Trophoblast cell (in vitro differentiated cells and primary cell): Measurements from ENCODE around the gene SLC35B2.
"Not testable (repeated sequence)": the region's sequence is repeated elsewhere in the genome, so short reads cannot be mapped to it uniquely, and the experiment has no call there.

Experiments used
- DNase-seq, 2 donors: peaks; one replicate each; pipeline ENCODE4 v3.0.0-alpha.2; 2016
- H2AFZ ChIP-seq: 2 replicates; pipeline ENCODE4 v1.6.1; 2013; ENCODE audit warnings: low read length, moderate library complexity, mild to moderate bottlenecking; ENCODE audit not compliant: insufficient read depth, poor library complexity
- H2AK5ac ChIP-seq: 2 replicates; pipeline ENCODE4 v1.6.1; 2013; ENCODE audit warnings: mild to moderate bottlenecking, low read length
- H2BK120ac ChIP-seq: 2 replicates; pipeline ENCODE4 v1.6.1; 2013; ENCODE audit warnings: low read length, mild to moderate bottlenecking, moderate library complexity; ENCODE audit not compliant: insufficient read depth, poor library complexity
- H2BK12ac ChIP-seq: 2 replicates; pipeline ENCODE4 v1.6.1; 2013; ENCODE audit warnings: mild to moderate bottlenecking, low read length, moderate library complexity
- H2BK5ac ChIP-seq: 2 replicates; pipeline ENCODE4 v1.6.1; 2013; ENCODE audit warnings: low read length, low read depth, moderate library complexity, mild to moderate bottlenecking; ENCODE audit not compliant: poor library complexity
- H3K14ac ChIP-seq: 2 replicates; pipeline ENCODE4 v1.6.1; 2013; ENCODE audit warnings: mild to moderate bottlenecking, low read length
- H3K18ac ChIP-seq: 2 replicates; pipeline ENCODE4 v1.6.1; 2013; ENCODE audit warnings: mild to moderate bottlenecking, low read length
- H3K23ac ChIP-seq: 2 replicates; pipeline ENCODE4 v1.6.1; 2013; ENCODE audit warnings: low read length
- H3K27ac ChIP-seq: 2 replicates; pipeline ENCODE4 v1.5.1; 2013; ENCODE audit warnings: low read depth, mild to moderate bottlenecking, inconsistent platforms, low read length, moderate library complexity
- H3K27me3 ChIP-seq: 2 replicates; pipeline ENCODE4 v1.6.1; 2013; ENCODE audit warnings: inconsistent platforms, mild to moderate bottlenecking, low read length, moderate library complexity; ENCODE audit not compliant: insufficient read depth
- H3K36me3 ChIP-seq, 2 experiments: 1 replicate in 1 of 2; 2 replicates in 1 of 2; pipeline ENCODE4 v1.6.1; 2013; ENCODE audit warnings: low read length in 2 of 2, mild to moderate bottlenecking in 2 of 2, moderate library complexity in 1 of 2; ENCODE audit not compliant: insufficient read depth in 2 of 2, control insufficient read depth in 1 of 2
- H3K4ac ChIP-seq: 2 replicates; pipeline ENCODE4 v1.6.1; 2013; ENCODE audit warnings: low read depth, mild to moderate bottlenecking, low read length, moderate library complexity
- H3K4me1 ChIP-seq, 2 experiments: 1 replicate in 1 of 2; 2 replicates in 1 of 2; pipeline ENCODE4 v1.6.1; 2013; ENCODE audit warnings: low read length in 2 of 2, mild to moderate bottlenecking in 2 of 2, moderate library complexity in 1 of 2; ENCODE audit not compliant: insufficient read depth in 2 of 2, control insufficient read depth in 1 of 2
- H3K4me2 ChIP-seq: 2 replicates; pipeline ENCODE4 v1.6.1; 2013; ENCODE audit warnings: inconsistent platforms, mild to moderate bottlenecking, low read length, moderate library complexity
- H3K4me3 ChIP-seq: 2 replicates; pipeline ENCODE4 v1.5.1; 2013; ENCODE audit warnings: mild to moderate bottlenecking, low read depth, low read length, inconsistent platforms
- H3K79me1 ChIP-seq: one replicate; pipeline ENCODE4 v1.6.1; 2013; ENCODE audit warnings: low read length
- H3K79me2 ChIP-seq: 2 replicates; pipeline ENCODE4 v1.6.1; 2013; ENCODE audit warnings: low read length, mild to moderate bottlenecking; ENCODE audit not compliant: control insufficient read depth, insufficient read depth, poor library complexity
- H3K9ac ChIP-seq: 2 replicates; pipeline ENCODE4 v1.6.1; 2013; ENCODE audit warnings: mild to moderate bottlenecking, low read length
- H3K9me3 ChIP-seq: 2 replicates; pipeline ENCODE4 v1.6.1; 2013; ENCODE audit warnings: low read depth, mild to moderate bottlenecking, control low read depth, inconsistent platforms, low read length; ENCODE audit not compliant: insufficient read depth
- H4K12ac ChIP-seq: 2 replicates; pipeline ENCODE4 v1.6.1; 2013; ENCODE audit warnings: low read depth, mild to moderate bottlenecking, low read length, moderate library complexity
- H4K8ac ChIP-seq: 2 replicates; pipeline ENCODE4 v1.6.1; 2013; ENCODE audit warnings: low read depth, mild to moderate bottlenecking, low read length, moderate library complexity
- H4K91ac ChIP-seq: one replicate; pipeline ENCODE4 v1.6.1; 2013; ENCODE audit warnings: low read depth, mild to moderate bottlenecking, low read length, moderate library complexity
- WGBS: extraction: QIAGEN DNeasy Blood & Tissue Kit; methylation state at CpG from one replicate; pipeline ENCODE4 v1.1.7; 2013; ENCODE audit warnings: missing lambda C conversion rate; ENCODE audit not compliant: insufficient read length, insufficient coverage; ENCODE audit errors: extremely low coverage; 5-methylcytosine and 5-hydroxymethylcytosine counted together

The SLC35B2 gene

DNA sequence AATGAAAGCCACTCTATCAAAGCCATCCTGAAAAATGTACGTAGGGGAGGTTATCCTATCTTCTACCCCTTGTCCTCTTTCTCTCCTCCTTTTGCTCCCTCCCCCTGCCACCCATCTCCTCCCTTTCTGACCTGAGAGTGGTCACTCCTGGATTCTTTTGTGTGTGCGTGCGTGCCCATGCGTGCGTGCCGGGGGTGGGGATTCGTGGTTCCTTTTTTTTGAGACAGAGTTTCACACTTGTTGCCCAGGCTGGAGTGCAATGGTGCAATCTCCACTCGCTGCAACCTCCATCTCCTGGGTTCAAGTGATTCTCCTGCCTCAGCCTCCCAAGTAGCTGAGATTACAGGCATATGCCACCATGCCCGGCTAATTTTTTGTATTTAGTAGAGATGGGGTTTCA, 25.9 kb downstream of the SLC35B2 start:
- not testable (repeated sequence) for H4K91ac ChIP-seq, H3K4me3 ChIP-seq, H3K27me3 ChIP-seq, H3K18ac ChIP-seq, H2BK120ac ChIP-seq, H3K4ac ChIP-seq, H2AK5ac ChIP-seq, H3K14ac ChIP-seq, H3K23ac ChIP-seq, H3K4me2 ChIP-seq, H3K9me3 ChIP-seq, H4K12ac ChIP-seq, DNase-seq, H3K27ac ChIP-seq, H2BK12ac ChIP-seq, H4K8ac ChIP-seq, H2AFZ ChIP-seq, H2BK5ac ChIP-seq, H3K9ac ChIP-seq, H3K79me2 ChIP-seq
- Histone ChIP-seq H3K4me1 (peaks cover 39 to 56% of the 10 kb centered on the region in 2 experiments), H3K79me1 (peaks cover 21% of the 10 kb centered on the region), H3K36me3 (peaks cover 43 to 55% of the 10 kb centered on the region in 2 experiments)
- no CpG with 5 or more reads among the region's 9 CpGs for WGBS

- Histone ChIP-seq H3K4me1 (peaks cover 50 to 62% of the 10 kb centered on the region in 2 experiments), H3K18ac (peak overlapping the region; percentile 47), H3K23ac (no peak overlapping the region), H3K9ac (no peak overlapping the region), H3K4me2 (no peak overlapping the region), H3K27ac (no peak overlapping the region), H3K36me3 (peaks cover 40 to 48% of the 10 kb centered on the region in 2 experiments), H2BK5ac (no peak overlapping the region), H2AFZ (no peak overlapping the region), H4K91ac (peak overlapping the region; percentile 11), H3K79me1 (peaks cover 24% of the 10 kb centered on the region), H3K27me3 (no peaks in the 10 kb centered on the region), H4K8ac (no peak overlapping the region), H2BK12ac (peak overlapping the region; percentile 62), H3K4ac (no peak overlapping the region), H2BK120ac (no peak overlapping the region), H3K9me3 (peaks cover 3% of the 10 kb centered on the region), H3K79me2 (peaks cover 4% of the 10 kb centered on the region), H3K4me3 (no peak overlapping the region), H4K12ac (no peak overlapping the region), H3K14ac (peak overlapping the region; percentile 27), H2AK5ac (peak overlapping the region; percentile 7)
- no peak for DNase-seq
- no CpG with 5 or more reads among the region's 10 CpGs for WGBS
Observed at GRCh38 chr6:44230034-44230675, 27.2 kb downstream of the SLC35B2 start.

DNA sequence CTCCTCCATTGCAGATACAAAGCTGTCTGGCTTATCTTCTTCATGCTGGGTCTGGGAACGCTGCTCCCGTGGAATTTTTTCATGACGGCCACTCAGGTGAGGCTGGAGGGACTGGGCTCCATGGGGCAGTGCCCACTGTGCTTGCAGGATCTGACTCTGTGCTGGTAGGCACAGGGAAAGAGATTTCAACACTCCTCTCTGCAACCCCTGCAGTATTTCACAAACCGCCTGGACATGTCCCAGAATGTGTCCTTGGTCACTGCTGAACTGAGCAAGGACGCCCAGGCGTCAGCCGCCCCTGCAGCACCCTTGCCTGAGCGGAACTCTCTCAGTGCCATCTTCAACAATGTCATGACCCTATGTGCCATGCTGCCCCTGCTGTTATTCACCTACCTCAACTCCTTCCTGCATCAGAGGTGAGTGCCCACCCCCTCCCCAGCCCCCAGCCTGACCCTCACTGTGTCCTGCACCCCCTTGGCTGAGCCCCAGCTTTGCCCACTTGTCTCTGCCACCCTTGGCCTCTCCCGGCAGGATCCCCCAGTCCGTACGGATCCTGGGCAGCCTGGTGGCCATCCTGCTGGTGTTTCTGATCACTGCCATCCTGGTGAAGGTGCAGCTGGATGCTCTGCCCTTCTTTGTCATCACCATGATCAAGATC, 27.8 kb downstream of the SLC35B2 start:
- Histone ChIP-seq H2BK120ac (no peak overlapping the region), H2AFZ (no peak overlapping the region), H4K91ac (no peak overlapping the region), H3K14ac (no peak overlapping the region), H2AK5ac (no peak overlapping the region), H3K79me2 (peaks cover 4% of the 10 kb centered on the region), H3K36me3 (peaks cover 40 to 46% of the 10 kb centered on the region in 2 experiments), H3K18ac (no peak overlapping the region), H3K4me1 (peaks cover 51 to 65% of the 10 kb centered on the region in 2 experiments), H3K9me3 (peaks cover 3% of the 10 kb centered on the region), H3K27me3 (no peaks in the 10 kb centered on the region), H3K4ac (no peak overlapping the region), H2BK12ac (no peak overlapping the region), H3K27ac (no peak overlapping the region), H3K9ac (no peak overlapping the region), H3K79me1 (peaks cover 26% of the 10 kb centered on the region), H3K4me3 (no peak overlapping the region), H3K4me2 (no peak overlapping the region), H4K8ac (no peak overlapping the region), H3K23ac (no peak overlapping the region), H4K12ac (no peak overlapping the region), H2BK5ac (no peak overlapping the region)
- no CpG with 5 or more reads among the region's 11 CpGs for WGBS
- DNase-seq: peak in 1 of 2 donors; percentile 11

DNA sequence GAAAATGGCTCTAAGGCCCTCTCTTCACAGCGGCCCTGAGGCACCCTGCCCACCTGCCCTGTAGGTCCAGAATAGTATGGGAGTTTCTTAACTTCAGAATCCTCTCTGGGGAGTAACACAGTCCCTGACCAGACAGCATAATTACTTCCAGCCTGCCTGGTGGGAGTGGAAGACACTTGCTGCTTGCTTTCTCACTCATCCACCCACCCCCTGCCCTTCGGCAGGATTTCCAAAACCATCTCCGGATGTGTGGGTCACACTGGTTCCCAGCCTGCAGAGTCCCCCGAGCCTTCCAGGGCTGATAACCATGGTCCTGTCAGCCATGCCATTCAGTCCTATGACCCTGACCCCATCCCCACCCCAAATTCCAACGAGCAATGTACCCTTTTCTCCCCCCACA, 28.5 kb downstream of the SLC35B2 start:
- peaks cover 25% of the 10 kb centered on the region for H3K79me1 ChIP-seq
- no peak overlapping the region for H3K4ac ChIP-seq
- no peak overlapping the region for H3K9ac ChIP-seq
- DNase-seq: peak in 1 of 2 donors; percentile 4
- H3K14ac ChIP-seq: no peak overlapping the region
- H3K9me3 ChIP-seq: peaks cover 3% of the 10 kb centered on the region
- no peak overlapping the region for H2BK12ac ChIP-seq
- no peak overlapping the region for H2BK5ac ChIP-seq
- H3K79me2 ChIP-seq: peaks cover 4% of the 10 kb centered on the region
- no peak overlapping the region for H4K8ac ChIP-seq
- H3K27me3 ChIP-seq: no peaks in the 10 kb centered on the region
- H3K4me1 ChIP-seq: peaks cover 52 to 65% of the 10 kb centered on the region in 2 experiments
- no peak overlapping the region for H4K12ac ChIP-seq
- no peak overlapping the region for H3K23ac ChIP-seq
- peaks cover 40 to 44% of the 10 kb centered on the region in 2 experiments for H3K36me3 ChIP-seq
- H3K4me3 ChIP-seq: no peak overlapping the region
- no peak overlapping the region for H2AFZ ChIP-seq
- H2BK120ac ChIP-seq: no peak overlapping the region
- H3K4me2 ChIP-seq: no peak overlapping the region
- no CpG with 5 or more reads among the region's 5 CpGs for WGBS
- no peak overlapping the region for H3K27ac ChIP-seq
- H2AK5ac ChIP-seq: no peak overlapping the region
- no peak overlapping the region for H3K18ac ChIP-seq
- no peak overlapping the region for H4K91ac ChIP-seq
